ENCODE measurements around the gene TMEM42.

- no peak for TF ChIP-seq CTCF (IDR thresholded peaks at IDR 0.05)
- TF ChIP-seq POLR2A (IDR thresholded peaks at IDR 0.05), result no peak
- no peak for TF ChIP-seq POLR2AphosphoS5 (IDR thresholded peaks at IDR 0.05)
- no peak for TF ChIP-seq EP300 (IDR thresholded peaks at IDR 0.05)
These were observed 34.5 kb upstream of the TMEM42 start for GRCh38 chr3:44827196-44827595.

Data from sigmoid colon (tissue), 4 donors.